ENCODE measurements around the gene OSBPL3. TPM values are rescaled to one million over a fixed set of nuclear protein-coding genes. Genes with fewer than 3 reads are reported as not detected.
"Not testable (repeated sequence)": the region's sequence is repeated elsewhere in the genome, so short reads cannot be mapped to it uniquely, and the experiment has no call there.

Gene OSBPL3
- total RNA-seq, 4 donors from 2014 or later = 1.2 to 9.0 (median 3.5) TPM

DNA sequence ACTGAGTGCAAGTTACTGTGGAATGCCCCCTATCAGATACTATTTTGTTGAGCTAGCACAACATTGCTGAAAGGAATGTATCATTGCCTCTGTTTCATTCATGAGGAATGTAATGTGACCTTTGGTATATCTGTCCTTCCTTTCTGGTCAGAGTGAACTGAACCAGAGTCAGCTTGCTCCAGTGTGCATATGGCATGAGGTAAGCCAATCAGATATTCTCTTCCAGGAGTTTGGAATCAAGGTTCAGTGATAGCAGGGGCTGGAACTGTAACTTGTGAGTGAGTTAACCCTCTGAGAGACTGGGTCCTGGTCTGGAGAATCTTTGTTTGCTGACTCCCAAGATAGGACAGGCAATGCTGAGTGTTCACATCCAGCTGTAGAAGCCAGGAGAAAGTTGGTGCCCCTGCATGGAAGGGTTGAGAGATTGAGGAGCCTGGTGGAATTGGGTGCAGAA lies 45.3 kb upstream of the OSBPL3 start:
- H3K4me3 ChIP-seq = no peak overlapping the region
- intact Hi-C loops (cut with DNase I; ENCODE audit: low total_unique reads) = no loop called here
- DNase-seq = no peak
- TF ChIP-seq CTCF (IDR thresholded peaks at IDR 0.05) = no peak
- no peaks in the 10 kb centered on the region for H3K27me3 ChIP-seq
- no peaks in the 10 kb centered on the region for H3K36me3 ChIP-seq
- no peak overlapping the region for H3K27ac ChIP-seq
- no peaks in the 10 kb centered on the region for H3K9me3 ChIP-seq
- no peaks in the 10 kb centered on the region for H3K4me1 ChIP-seq

GRCh38 chr7:25024066-25024465 lies 44.1 kb upstream of the OSBPL3 start:
- no peak overlapping the region for H3K4me3 ChIP-seq
- no peak overlapping the region for H3K27ac ChIP-seq
- no peaks in the 10 kb centered on the region for H3K9me3 ChIP-seq
- no peaks in the 10 kb centered on the region for H3K27me3 ChIP-seq
- TF ChIP-seq CTCF (IDR thresholded peaks at IDR 0.05) (no peak), POLR2A (IDR thresholded peaks at IDR 0.05) (no peak)
- intact Hi-C loops (cut with DNase I; ENCODE audit: low total_unique reads) = no loop called here
- no peaks in the 10 kb centered on the region for H3K36me3 ChIP-seq
- DNase-seq = no peak
- H3K4me1 ChIP-seq = no peaks in the 10 kb centered on the region

GRCh38 chr7:25017671-25018070 lies 37.7 kb upstream of the OSBPL3 start:
- H3K27me3 ChIP-seq; H3K4me3 ChIP-seq; intact Hi-C loops (cut with DNase I; ENCODE audit: low total_unique reads); H3K9me3 ChIP-seq; H3K4me1 ChIP-seq; H3K36me3 ChIP-seq; H3K27ac ChIP-seq; DNase-seq: not testable (repeated sequence)

DNA sequence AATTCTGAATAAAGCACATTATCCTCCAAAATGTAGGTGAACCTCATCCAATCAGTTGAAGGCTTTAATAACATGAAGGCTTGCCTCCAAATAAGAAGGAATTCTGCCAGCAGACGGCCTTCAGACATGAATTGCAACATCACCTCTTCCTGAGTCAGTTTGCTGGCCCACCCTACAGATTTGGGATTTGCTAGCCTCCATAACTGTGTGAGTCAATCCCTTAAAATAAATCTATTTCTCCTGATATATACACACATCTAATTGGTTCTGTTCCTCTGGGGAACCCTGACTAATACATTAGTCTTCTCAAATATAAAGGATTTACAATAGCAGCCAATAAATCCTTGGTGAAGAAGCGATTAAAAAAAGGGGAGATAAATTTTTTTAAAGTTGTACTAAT lies 34.8 kb upstream of the OSBPL3 start:
- Histone ChIP-seq H3K27me3 (no peaks in the 10 kb centered on the region), H3K36me3 (no peaks in the 10 kb centered on the region), H3K4me3 (no peak overlapping the region), H3K4me1 (no peaks in the 10 kb centered on the region), H3K9me3 (no peaks in the 10 kb centered on the region), H3K27ac (no peak overlapping the region)
- intact Hi-C loops (cut with DNase I; ENCODE audit: low total_unique reads) = no loop called here
- TF ChIP-seq POLR2A (IDR thresholded peaks at IDR 0.05) = no peak
- no peak for TF ChIP-seq CTCF (IDR thresholded peaks at IDR 0.05)
- DNase-seq = no peak

DNA sequence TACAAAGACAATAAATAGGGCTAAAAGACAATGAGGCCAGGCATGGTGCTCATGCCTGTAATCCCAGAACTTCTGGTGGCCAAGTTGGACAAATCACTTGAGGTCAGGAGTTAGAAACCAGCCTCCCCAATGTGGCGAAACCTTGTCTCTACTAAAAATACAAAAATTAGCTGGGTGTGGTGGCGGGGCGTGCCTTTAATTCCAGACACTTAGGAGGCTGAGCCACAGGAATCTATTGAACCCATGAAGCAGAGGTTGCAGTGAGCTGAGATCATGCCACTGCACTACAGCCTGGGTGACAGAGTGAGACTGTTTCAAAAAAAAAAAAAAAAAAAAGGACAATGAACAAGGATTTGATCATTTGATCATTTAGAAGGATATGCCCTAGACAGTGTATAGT lies 32.7 kb upstream of the OSBPL3 start:
- H3K27ac ChIP-seq; H3K9me3 ChIP-seq; intact Hi-C loops (cut with DNase I; ENCODE audit: low total_unique reads); DNase-seq; H3K27me3 ChIP-seq; H3K36me3 ChIP-seq; H3K4me3 ChIP-seq; H3K4me1 ChIP-seq: not testable (repeated sequence)

DNA sequence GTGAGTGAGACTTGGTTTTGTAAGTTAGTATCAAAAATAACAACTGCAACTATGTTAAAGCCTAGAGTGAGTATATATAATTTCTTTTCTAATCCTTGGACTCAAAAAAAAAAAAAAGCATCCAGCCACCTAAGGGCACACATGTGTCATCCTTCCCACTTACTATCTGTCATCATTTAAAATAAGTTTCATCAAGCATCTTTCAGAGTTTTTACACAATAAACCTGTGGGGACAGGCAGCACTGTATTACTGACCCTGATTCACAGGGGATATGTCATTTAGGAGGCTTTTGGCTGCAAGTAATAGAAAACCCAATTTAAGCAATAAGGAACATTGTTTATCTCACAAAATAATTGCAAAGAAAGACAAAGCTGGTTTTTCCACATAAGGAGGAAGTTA lies 32.3 kb upstream of the OSBPL3 start:
- TF ChIP-seq POLR2A (IDR thresholded peaks at IDR 0.05) = no peak
- no peaks in the 10 kb centered on the region for H3K4me1 ChIP-seq
- intact Hi-C loops (cut with DNase I; ENCODE audit: low total_unique reads) = no loop called here

DNA sequence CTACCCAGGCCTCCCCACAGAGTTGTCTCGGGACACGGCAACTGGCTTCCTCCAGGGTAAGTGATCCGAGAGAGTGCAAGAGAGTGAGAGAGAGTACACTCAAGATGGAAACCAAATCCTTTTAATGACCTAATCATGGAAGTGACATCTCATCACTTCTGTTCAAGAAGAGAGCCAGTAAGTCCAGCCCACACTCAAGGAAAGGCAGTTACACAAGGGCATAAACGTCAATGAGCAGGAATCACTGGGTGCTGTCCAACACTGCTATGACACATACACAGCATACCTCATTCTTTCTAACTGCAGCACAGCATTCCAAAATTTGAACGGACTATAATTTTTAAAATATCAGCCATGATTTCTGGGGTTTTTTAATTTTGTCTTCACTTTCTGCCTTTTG lies 29.3 kb upstream of the OSBPL3 start:
- no peaks in the 10 kb centered on the region for H3K36me3 ChIP-seq
- no peaks in the 10 kb centered on the region for H3K9me3 ChIP-seq
- no peaks in the 10 kb centered on the region for H3K27me3 ChIP-seq
- intact Hi-C loops (cut with DNase I; ENCODE audit: low total_unique reads) = no loop called here
- DNase-seq = no peak
- H3K4me1 ChIP-seq = no peaks in the 10 kb centered on the region
- no peak overlapping the region for H3K4me3 ChIP-seq
- no peak for TF ChIP-seq POLR2A (IDR thresholded peaks at IDR 0.05)
- TF ChIP-seq CTCF (IDR thresholded peaks at IDR 0.05) = no peak
- no peak overlapping the region for H3K27ac ChIP-seq

More for the DNA sequence above, 32.3 kb upstream of the OSBPL3 start:
- H3K27me3 ChIP-seq = no peaks in the 10 kb centered on the region
- H3K36me3 ChIP-seq = no peaks in the 10 kb centered on the region
- H3K27ac ChIP-seq = no peak overlapping the region
- H3K4me3 ChIP-seq = no peak overlapping the region
- DNase-seq = no peak
- no peaks in the 10 kb centered on the region for H3K9me3 ChIP-seq

Data from uterus (tissue), 4 donors.